Esophagus mucosa (tissue), 1 donor: ENCODE data around the gene GOLIM4. TPM values are rescaled to one million over a fixed set of nuclear protein-coding genes. Genes with fewer than 3 reads are reported as not detected.

Experiments
- ATAC-seq: fragments of 200-7000 bp; cut with Tn5 transposase; one replicate; pipeline ENCODE4 v1.9.1; 2020
- total RNA-seq: library from RNA; stranded (reverse); gene quantifications from one replicate; pipeline ENCODE4 v1.2.4, GENCODE V29; 2023
- donor health status: DM: yes; HTN: yes; CAD: no.

Gene GOLIM4
- total RNA-seq, 1 donor from 2014 or later = 8.6 TPM

- ATAC-seq = no peak
These were observed 105.7 kb downstream of the GOLIM4 start for GRCh38 chr3:167989999-167990398.

GRCh38 chr3:167989066-167989465 lies 106.7 kb downstream of the GOLIM4 start:
- ATAC-seq = no peak

GRCh38 chr3:167983583-167983982 lies 112.1 kb downstream of the GOLIM4 start:
- ATAC-seq = no peak

- no peak for ATAC-seq
These were observed 117.2 kb downstream of the GOLIM4 start for GRCh38 chr3:167978486-167978885.

GRCh38 chr3:167978071-167978470 lies 117.7 kb downstream of the GOLIM4 start:
- peak; percentile 69 for ATAC-seq

GRCh38 chr3:167976516-167977361 lies 119.0 kb downstream of the GOLIM4 start:
- ATAC-seq = no peak

GRCh38 chr3:167973901-167974300 lies 121.8 kb downstream of the GOLIM4 start:
- ATAC-seq = no peak

GRCh38 chr3:167973046-167973445 lies 122.7 kb downstream of the GOLIM4 start:
- no peak for ATAC-seq

GRCh38 chr3:167972502-167972901 lies 123.2 kb downstream of the GOLIM4 start:
- ATAC-seq = no peak

- no peak for ATAC-seq
These were observed 126.2 kb downstream of the GOLIM4 start for GRCh38 chr3:167969548-167969947.

- ATAC-seq = peak; percentile 76
These were observed 128.3 kb downstream of the GOLIM4 start for GRCh38 chr3:167967257-167968036.
